Sciatic nerve (tissue), 2 donors: Measurements from ENCODE around the gene MAPK8IP1. TPM values are rescaled to one million over a fixed set of nuclear protein-coding genes. Genes with fewer than 3 reads are reported as not detected.
A peak's percentile ranks its signal among the peaks of the same experiment; 100 is the strongest.

ENCODE experiments used
- ATAC-seq: fragments of 200-7000 bp; cut with Tn5 transposase; one replicate; pipeline ENCODE4 v1.9.1; 2020; ENCODE audit warnings: mild to moderate bottlenecking, moderate library complexity
- DNase-seq: peaks from one replicate; pipeline ENCODE4 v3.0.0-alpha.2; 2020; ENCODE audit warnings: low spot score
- intact Hi-C: fragments of 100-400 bp; cut with DNase I; formaldehyde crosslinking; loops from one replicate; pipeline ENCODE4 v1.14.2; 2022
- total RNA-seq: library from RNA; stranded (reverse); fragmentation: NEBNext Ultra II Directional; extraction: Animal tissue kit (Norgen Biotek cat#: 25700); gene quantifications from one replicate; pipeline ENCODE4 v1.2.1, GENCODE V29; 2021
- donor health status: DM: no; HTN: no; CAD: no.
- donor health status: DM: no; HTN: no; CAD: no.

MAPK8IP1 gene
- total RNA-seq, 1 donor from 2014 or later, result 285 TPM

- ATAC-seq, result peak; percentile 80
- DNase-seq, result no peak
- intact Hi-C loops, result no loop called here
Observed at GRCh38 chr11:45857961-45858474, 27.4 kb upstream of the MAPK8IP1 start.

- no peak for ATAC-seq
- intact Hi-C loops, result no loop called here
Observed at GRCh38 chr11:45858751-45859398, 26.6 kb upstream of the MAPK8IP1 start.

GRCh38 chr11:45859661-45860140 is 25.8 kb upstream of the MAPK8IP1 start:
- intact Hi-C loops, result no loop called here
- DNase-seq, result peak; percentile 94
- ATAC-seq, result peak; percentile 91

More at GRCh38 chr11:45858751-45859398, 26.6 kb upstream of the MAPK8IP1 start:
- no peak for DNase-seq

GRCh38 chr11:45860348-45860747 is 25.1 kb upstream of the MAPK8IP1 start:
- intact Hi-C loops, result no loop called here
- DNase-seq (peak; percentile 42), ATAC-seq (no peak)

GRCh38 chr11:45860764-45861510 is 24.5 kb upstream of the MAPK8IP1 start:
- intact Hi-C loops, result no loop called here
- ATAC-seq, result no peak
- DNase-seq, result no peak

- DNase-seq (no peak), ATAC-seq (no peak)
- intact Hi-C loops, result no loop called here
Observed at GRCh38 chr11:45864041-45864440, 21.4 kb upstream of the MAPK8IP1 start.

- peak; percentile 6 for ATAC-seq
- no peak for DNase-seq
- intact Hi-C loops, result no loop called here
Observed at GRCh38 chr11:45869551-45869950, 15.9 kb upstream of the MAPK8IP1 start.

GRCh38 chr11:45870706-45871105 is 14.7 kb upstream of the MAPK8IP1 start:
- ATAC-seq, result no peak
- DNase-seq, result no peak

GRCh38 chr11:45871638-45872037 is 13.8 kb upstream of the MAPK8IP1 start:
- ATAC-seq (no peak), DNase-seq (no peak)
- intact Hi-C loops, result loop anchor here (10.0 kb wide), 1 partner anchor 133 kb away; no protein-coding TSS in a partner anchor

More at GRCh38 chr11:45870706-45871105, 14.7 kb upstream of the MAPK8IP1 start:
- intact Hi-C loops, result loop anchor here (10.0 kb wide), 1 partner anchor 134 kb away; no protein-coding TSS in a partner anchor

GRCh38 chr11:45872651-45873356 is 12.6 kb upstream of the MAPK8IP1 start:
- DNase-seq, result no peak
- intact Hi-C loops, result loop anchor here (10.0 kb wide), 1 partner anchor 132 kb away; no protein-coding TSS in a partner anchor
- ATAC-seq, result peak; percentile 64

- intact Hi-C loops, result loop anchor here (10.0 kb wide), 1 partner anchor 128 kb away; no protein-coding TSS in a partner anchor
- DNase-seq (no peak), ATAC-seq (no peak)
Observed at GRCh38 chr11:45876401-45876800, 9.1 kb upstream of the MAPK8IP1 start.

- DNase-seq, result no peak
- ATAC-seq, result no peak
- intact Hi-C loops, result loop anchor here (10.0 kb wide), 1 partner anchor 128 kb away; no protein-coding TSS in a partner anchor
Observed at GRCh38 chr11:45877221-45877620, 8.2 kb upstream of the MAPK8IP1 start.

GRCh38 chr11:45877845-45878244 is 7.6 kb upstream of the MAPK8IP1 start:
- DNase-seq (no peak), ATAC-seq (no peak)
- intact Hi-C loops, result loop anchor here (10.0 kb wide), 1 partner anchor 127 kb away; no protein-coding TSS in a partner anchor

- ATAC-seq, result no peak
- no peak for DNase-seq
- intact Hi-C loops, result loop anchor here (10.0 kb wide), 1 partner anchor 125 kb away; no protein-coding TSS in a partner anchor
Observed at GRCh38 chr11:45879803-45880686, 5.4 kb upstream of the MAPK8IP1 start.

- ATAC-seq (no peak), DNase-seq (no peak)
- intact Hi-C loops, result no loop called here
Observed at GRCh38 chr11:45880772-45881570, 4.5 kb upstream of the MAPK8IP1 start.

- ATAC-seq, result no peak
- no peak for DNase-seq
- intact Hi-C loops, result no loop called here
Observed at GRCh38 chr11:45881708-45882368, 3.6 kb upstream of the MAPK8IP1 start.
